Measurements from ENCODE around the gene STX5. TPM values are rescaled to one million over a fixed set of nuclear protein-coding genes. Genes with fewer than 3 reads are reported as not detected.

STX5 gene
- total and polyA plus RNA-seq, 7 donors, result 16.0 to 24.6 (median 21.0) TPM

DNA sequence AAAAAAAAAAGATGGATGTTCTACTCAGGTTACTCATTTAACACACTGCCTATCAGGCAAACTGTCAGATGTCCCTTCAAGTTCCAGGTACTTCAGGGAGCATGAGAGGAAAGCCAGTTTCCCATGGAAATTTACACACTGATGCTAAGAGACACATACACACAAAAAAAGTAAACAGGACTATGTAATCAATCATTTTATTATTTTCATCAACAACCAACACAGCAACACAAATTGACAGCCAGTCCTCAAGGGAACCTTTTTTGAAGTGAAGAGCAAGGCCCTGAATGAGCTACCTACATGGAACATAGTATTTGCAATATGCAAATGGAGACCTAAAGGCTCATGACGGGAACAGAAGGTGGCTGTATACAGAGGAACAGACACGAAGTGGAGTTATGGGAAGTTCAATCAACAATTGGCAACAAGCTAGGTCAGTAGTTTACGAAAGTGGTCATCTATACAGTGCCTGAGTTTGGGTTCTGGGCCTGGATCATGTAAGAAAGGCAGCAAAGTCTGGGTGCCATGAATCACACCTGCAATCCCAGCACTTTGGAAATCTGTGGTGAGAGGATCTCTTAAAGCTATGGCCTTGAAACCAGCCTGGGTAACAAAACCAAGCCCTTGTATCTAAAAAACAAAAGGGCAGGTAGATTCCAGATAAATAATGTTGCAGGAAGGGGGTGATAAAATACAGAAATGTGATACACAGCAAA is 20.1 kb upstream of the STX5 start:
- Histone ChIP-seq H3K27ac (no peak overlapping the region), H3K4me1 (peaks cover 23% of the 10 kb centered on the region), H3K4me3 (no peak overlapping the region), H3K9me3 (no peaks in the 10 kb centered on the region), H3K36me3 (ENCODE audit: insufficient read depth in 1 of 2, low read depth in 1 of 2) (peaks cover 14 to 43% of the 10 kb centered on the region in 2 donors), H3K27me3 (ENCODE audit: insufficient read depth in 3 of 3, low read length in 2 of 3) (no peaks in the 10 kb centered on the region)
- no peak for ATAC-seq
- WGBS, 3 donors, result 35 to 64% (median 53%) methylated on average over 3 of the region's 3 CpGs
- intact Hi-C loops (cut with DNase I), result loop anchor here in 1 of 2 donors (1.0 to 10.0 kb wide), 2 partner anchors 9 to 277 kb away; partner anchors contain the start of gene EEF1G
- no peak for TF ChIP-seq CTCF (IDR thresholded peaks at IDR 0.05)
- DNase-seq, result no peak

DNA sequence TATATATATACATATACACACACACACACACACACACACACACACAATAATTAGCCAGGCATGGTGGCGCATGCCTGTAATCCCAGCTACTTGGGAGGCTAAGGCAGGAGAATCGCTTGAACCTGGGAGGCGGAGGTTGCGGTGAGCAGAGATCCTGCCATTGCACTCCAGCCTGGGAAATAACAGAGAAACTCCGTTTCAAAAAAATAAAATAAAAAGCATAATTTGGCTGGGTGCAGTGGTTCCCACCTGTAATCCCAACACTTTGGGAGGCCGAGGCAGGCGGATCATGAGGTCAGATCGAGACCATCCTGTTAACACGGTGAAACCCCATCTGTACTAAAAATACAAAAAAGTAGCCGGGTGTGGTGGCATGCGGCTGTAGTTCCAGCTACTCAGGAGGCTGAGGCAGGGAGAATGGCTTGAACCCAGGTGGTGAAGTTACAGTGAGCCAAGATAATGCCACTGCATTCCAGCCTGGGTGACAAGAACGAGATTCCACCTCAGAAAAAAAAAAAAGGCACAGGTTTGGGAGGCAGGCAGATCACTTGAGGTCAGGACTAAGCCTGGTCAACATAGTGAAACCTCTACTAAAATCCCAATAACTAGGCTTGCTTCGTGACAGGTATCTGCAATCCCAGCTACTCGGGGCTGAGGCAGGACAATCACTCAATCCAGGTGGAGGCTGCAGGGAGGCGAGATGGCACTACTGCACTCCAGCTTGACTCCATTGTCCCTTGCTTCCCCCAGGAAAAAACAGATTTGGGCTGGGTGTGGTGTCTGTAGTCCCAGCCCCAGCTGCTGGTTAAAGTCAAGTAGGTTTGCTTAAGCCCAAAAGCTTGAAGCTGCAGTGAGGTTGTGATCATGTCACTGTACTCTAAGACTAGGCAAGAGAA is 19.3 kb upstream of the STX5 start:
- H3K4me3 ChIP-seq, result no peak overlapping the region

DNA sequence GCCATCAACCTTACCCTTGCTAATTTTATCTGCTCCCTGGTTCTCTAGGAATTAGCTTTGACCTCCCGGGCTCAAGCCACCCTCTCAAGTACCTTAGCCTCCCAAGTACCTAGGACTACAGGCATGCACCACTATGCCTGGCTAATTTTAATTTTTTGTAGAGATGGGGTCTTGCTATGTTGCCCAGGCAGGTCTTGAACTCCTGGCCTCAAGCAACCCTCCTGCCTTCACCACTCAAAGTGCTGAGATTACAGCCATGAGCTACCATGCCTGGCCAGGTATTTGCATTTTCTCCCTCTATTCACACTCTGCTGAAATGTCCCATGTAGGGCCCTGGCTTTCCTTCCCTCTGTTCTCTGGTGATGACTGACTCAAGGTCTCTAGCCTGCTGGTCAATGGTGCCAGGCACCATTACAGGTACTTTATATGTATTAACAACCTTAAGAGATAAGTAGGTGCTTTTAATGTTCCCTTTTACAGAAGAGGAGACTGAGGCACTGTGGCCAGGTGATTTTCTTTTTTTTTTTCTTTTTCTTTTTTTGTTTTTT is 16.0 kb upstream of the STX5 start:
- no peak for TF ChIP-seq CTCF (IDR thresholded peaks at IDR 0.05)
- Histone ChIP-seq H3K27ac (no peak overlapping the region), H3K9me3 (no peaks in the 10 kb centered on the region), H3K4me1 (peaks cover under 1% of the 10 kb centered on the region), H3K4me3 (no peak overlapping the region), H3K36me3 (ENCODE audit: insufficient read depth in 1 of 2, low read depth in 1 of 2) (peaks cover under 1 to 20% of the 10 kb centered on the region in 2 donors), H3K27me3 (ENCODE audit: insufficient read depth in 3 of 3, low read length in 2 of 3) (no peaks in the 10 kb centered on the region)
- no peak for ATAC-seq
- intact Hi-C loops (cut with DNase I), result no loop called here
- no peak for DNase-seq
- WGBS, 3 donors, result 89 to 100% (median 95%) methylated on average over 1 of the region's 1 CpG

More for the DNA sequence above, 19.3 kb upstream of the STX5 start:
- WGBS, 3 donors, result 51 to 59% (median 53%) methylated on average over 14 to 15 of the region's 15 CpGs
- Histone ChIP-seq H3K27me3 (ENCODE audit: insufficient read depth in 3 of 3, low read length in 2 of 3) (no peaks in the 10 kb centered on the region), H3K36me3 (ENCODE audit: insufficient read depth in 1 of 2, low read depth in 1 of 2) (peaks cover 14 to 43% of the 10 kb centered on the region in 2 donors), H3K4me1 (peaks cover 16% of the 10 kb centered on the region), H3K27ac (peak overlapping the region; percentile 34), H3K9me3 (no peaks in the 10 kb centered on the region)
- intact Hi-C loops (cut with DNase I), result loop anchor here in 1 of 2 donors (1.0 to 10.0 kb wide), 2 partner anchors 8 to 276 kb away; partner anchors contain the start of gene EEF1G
- DNase-seq (no peak), ATAC-seq (no peak)
- TF ChIP-seq CTCF (IDR thresholded peaks at IDR 0.05), result no peak

DNA sequence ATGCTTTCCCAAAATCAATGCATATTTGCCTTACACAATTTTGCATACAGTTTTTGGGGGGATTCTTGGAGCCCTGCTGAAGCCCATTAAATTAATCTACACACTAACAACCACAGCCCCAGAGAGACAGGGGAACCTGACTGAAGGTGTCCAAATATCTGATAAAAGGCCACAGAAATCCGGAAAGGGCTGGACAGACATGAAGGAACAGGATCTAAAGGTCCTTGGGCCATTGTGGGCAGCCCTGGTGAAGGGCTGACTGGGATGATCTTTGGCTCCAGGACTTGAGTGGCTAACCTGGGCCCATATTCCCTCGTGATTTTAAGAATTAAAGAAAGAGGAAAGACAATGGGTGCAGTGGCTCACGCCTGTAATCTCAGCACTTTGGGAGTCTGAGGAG is 14.3 kb upstream of the STX5 start:
- Histone ChIP-seq H3K27ac (no peak overlapping the region), H3K9me3 (no peaks in the 10 kb centered on the region), H3K27me3 (ENCODE audit: insufficient read depth in 3 of 3, low read length in 2 of 3) (no peaks in the 10 kb centered on the region), H3K4me1 (peaks cover 7% of the 10 kb centered on the region), H3K36me3 (ENCODE audit: insufficient read depth in 1 of 2, low read depth in 1 of 2) (peaks cover 0 to 3% of the 10 kb centered on the region in 2 donors), H3K4me3 (no peak overlapping the region)
- no peak for TF ChIP-seq CTCF (IDR thresholded peaks at IDR 0.05)
- no peak for ATAC-seq
- intact Hi-C loops (cut with DNase I), result no loop called here
- no peak for DNase-seq
- 90 to 94% (median 92%) methylated on average over 3 of the region's 3 CpGs for WGBS, 3 donors
